A549 treated with ZK216348 at 1 μM for 4 hours (cell line): ENCODE results near the gene SGPP2. TPM values are rescaled to one million over a fixed set of nuclear protein-coding genes. Genes with fewer than 3 reads are reported as not detected.

ENCODE experiments used
- total RNA-seq: library from RNA; stranded (reverse); fragments of 200-300 nt; extraction: Qiagen RNA extraction; gene quantifications from 5 replicates; pipeline ENCODE4 v1.2.3, GENCODE V29; 2022; ENCODE audit warnings: low read depth

Gene SGPP2
- total RNA-seq = 0.24 to 0.46 TPM (median 0.38 TPM) in 5 replicates

DNA sequence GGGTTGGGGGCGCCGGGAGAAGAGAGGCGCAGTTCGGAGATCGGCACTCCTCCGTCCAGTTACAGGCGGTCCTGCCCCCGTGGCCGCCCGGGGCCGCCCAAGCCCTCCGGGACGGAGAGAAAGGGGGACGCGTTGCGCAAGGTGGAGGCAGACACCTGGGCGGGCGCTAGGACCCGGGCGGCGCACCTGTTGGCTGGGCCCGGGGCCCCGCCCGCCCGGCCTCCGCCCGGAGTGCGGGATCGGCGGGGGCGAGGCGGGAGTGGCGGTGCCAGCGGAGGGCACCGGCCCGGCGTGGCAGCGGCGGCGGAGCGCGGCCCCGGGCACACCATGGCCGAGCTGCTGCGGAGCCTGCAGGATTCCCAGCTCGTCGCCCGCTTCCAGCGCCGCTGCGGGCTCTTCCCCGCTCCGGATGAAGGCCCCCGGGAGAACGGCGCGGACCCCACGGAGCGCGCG, at the start of gene SGPP2:
Gene SGPP2, plus strand, starts transcription at position 268 of the 453 bp plus-strand sequence. Its CDS starts 60 bp downstream, at position 328.

Other genes starting within 250 kb of the SGPP2 start
- gene PAX3, start 125.5 kb upstream of the SGPP2 start, total RNA-seq = not detected in 5 replicates
- gene FARSB, start 231.5 kb downstream of the SGPP2 start, total RNA-seq = 39.2 to 55.8 TPM (median 41.9 TPM) in 5 replicates
- gene MOGAT1, start 247.1 kb downstream of the SGPP2 start, total RNA-seq = not detected in 5 replicates